Natural killer cell (primary cell): Measurements from ENCODE around the gene TCF7L2. TPM values are rescaled to one million over a fixed set of nuclear protein-coding genes. Genes with fewer than 3 reads are reported as not detected.

ENCODE experiments used
- ATAC-seq, 3 donors: fragments of 150-1000 bp in 2 of 3; fragments of 200-7000 bp in 1 of 3; cut with Tn5 transposase; 1 replicate in 1 of 3; 2 replicates in 2 of 3; pipeline ENCODE4 v1.10.0; 2021; ENCODE audit warnings: mild to moderate bottlenecking in 2 of 3, moderate library complexity in 2 of 3
- DNase-seq, 2 donors: peaks; one replicate each; pipeline versions ENCODE4 v3.0.0 to v3.0.0-alpha.2; 2013 to 2021; ENCODE audit warnings: mixed read lengths in 1 of 2
- H3K27ac ChIP-seq: one replicate; pipeline ENCODE4 v1.5.1; 2013; ENCODE audit warnings: mild to moderate bottlenecking, low read length
- H3K27me3 ChIP-seq: one replicate; pipeline ENCODE4 v1.6.1; 2013; ENCODE audit warnings: low read length; ENCODE audit not compliant: control insufficient read depth, insufficient read depth
- H3K36me3 ChIP-seq: one replicate; pipeline ENCODE4 v1.6.1; 2013; ENCODE audit warnings: low read length; ENCODE audit not compliant: control insufficient read depth, insufficient read depth
- H3K4me1 ChIP-seq: one replicate; pipeline ENCODE4 v1.6.1; 2013; ENCODE audit warnings: low read length; ENCODE audit not compliant: control insufficient read depth, insufficient read depth
- H3K4me3 ChIP-seq: one replicate; pipeline ENCODE4 v1.5.1; 2013; ENCODE audit warnings: low read length
- H3K9me3 ChIP-seq: one replicate; pipeline ENCODE4 v1.6.1; 2013; ENCODE audit warnings: low read length; ENCODE audit not compliant: control insufficient read depth, insufficient read depth
- H3K27ac Mint-ChIP-seq, 2 donors: one replicate each; pipeline ENCODE4 v1.8.0; 2022; ENCODE audit warnings: mild to moderate bottlenecking in 2 of 2, mixed read lengths in 2 of 2, moderate library complexity in 1 of 2
- H3K27me3 Mint-ChIP-seq, 2 donors: one replicate each; pipeline ENCODE4 v1.8.0; 2022; ENCODE audit warnings: low read depth in 2 of 2, mixed read lengths in 2 of 2
- H3K36me3 Mint-ChIP-seq: one replicate; pipeline ENCODE4 v1.8.0; 2022; ENCODE audit warnings: mixed read lengths
- H3K4me1 Mint-ChIP-seq, 2 donors: one replicate each; pipeline ENCODE4 v1.8.0; 2022; ENCODE audit warnings: mixed read lengths in 2 of 2
- H3K4me3 Mint-ChIP-seq: one replicate; pipeline ENCODE4 v1.8.0; 2022; ENCODE audit warnings: mild to moderate bottlenecking, moderate library complexity, mixed read lengths
- H3K9me3 Mint-ChIP-seq, 2 donors: one replicate each; pipeline ENCODE4 v1.8.0; 2022; ENCODE audit warnings: mixed read lengths in 2 of 2
- WGBS: methylation state at CpG from one replicate; pipeline ENCODE4 v1.1.7; 2013; ENCODE audit warnings: missing lambda C conversion rate; ENCODE audit not compliant: insufficient coverage; 5-methylcytosine and 5-hydroxymethylcytosine counted together
- intact Hi-C: fragments of 100-400 bp; cut with micrococcal nuclease; formaldehyde crosslinking; loops from one replicate; pipeline ENCODE4 v1.14.2; 2022
- total RNA-seq, 4 donors: library from RNA; stranded (reverse); fragments of 120-200 nt in 1 of 4; gene quantifications; one replicate each; pipeline versions ENCODE4 v1.2.3 to v1.2.4, GENCODE V29; 2013 to 2022
- TF ChIP-seq, protein P1 (sequence below): fragments of 200-600 bp; IDR thresholded peaks from one replicate; pipeline ENCODE4 v1.8.0; 2022; ENCODE audit warnings: antibody characterized with exemption

The TCF7L2 gene
- total RNA-seq, 3 donors from 2014 or later (not counting 1 experiment from before 2014, with no cell fraction given), result 10.4 to 32.7 (median 15.3) TPM

DNA sequence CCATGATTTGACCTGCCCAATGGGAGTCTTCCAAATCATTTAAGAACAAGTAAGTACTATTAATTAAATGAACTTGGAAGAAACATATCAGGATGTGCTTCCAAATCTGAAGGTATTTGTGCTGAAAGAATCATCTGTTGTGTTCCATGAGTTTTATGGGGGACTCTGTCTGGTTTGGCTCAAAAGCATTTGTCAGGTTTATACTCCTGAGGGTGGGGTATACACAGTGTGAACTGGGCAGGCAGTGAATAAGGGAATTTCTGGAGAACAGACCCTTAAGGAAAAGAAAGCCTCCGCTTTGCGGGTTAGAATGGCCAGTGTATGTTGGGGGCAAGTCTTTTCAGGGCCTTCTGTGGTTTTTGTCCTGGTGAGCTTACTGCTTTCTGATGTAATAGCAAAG is 29.9 kb downstream of the TCF7L2 start:
- no peaks in the 10 kb centered on the region for H3K9me3 ChIP-seq
- TF ChIP-seq, protein P1, sequence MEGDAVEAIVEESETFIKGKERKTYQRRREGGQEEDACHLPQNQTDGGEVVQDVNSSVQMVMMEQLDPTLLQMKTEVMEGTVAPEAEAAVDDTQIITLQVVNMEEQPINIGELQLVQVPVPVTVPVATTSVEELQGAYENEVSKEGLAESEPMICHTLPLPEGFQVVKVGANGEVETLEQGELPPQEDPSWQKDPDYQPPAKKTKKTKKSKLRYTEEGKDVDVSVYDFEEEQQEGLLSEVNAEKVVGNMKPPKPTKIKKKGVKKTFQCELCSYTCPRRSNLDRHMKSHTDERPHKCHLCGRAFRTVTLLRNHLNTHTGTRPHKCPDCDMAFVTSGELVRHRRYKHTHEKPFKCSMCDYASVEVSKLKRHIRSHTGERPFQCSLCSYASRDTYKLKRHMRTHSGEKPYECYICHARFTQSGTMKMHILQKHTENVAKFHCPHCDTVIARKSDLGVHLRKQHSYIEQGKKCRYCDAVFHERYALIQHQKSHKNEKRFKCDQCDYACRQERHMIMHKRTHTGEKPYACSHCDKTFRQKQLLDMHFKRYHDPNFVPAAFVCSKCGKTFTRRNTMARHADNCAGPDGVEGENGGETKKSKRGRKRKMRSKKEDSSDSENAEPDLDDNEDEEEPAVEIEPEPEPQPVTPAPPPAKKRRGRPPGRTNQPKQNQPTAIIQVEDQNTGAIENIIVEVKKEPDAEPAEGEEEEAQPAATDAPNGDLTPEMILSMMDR, result no peak
- H3K4me1 Mint-ChIP-seq, result peaks cover 14 to 15% of the 10 kb centered on the region in 2 donors
- H3K4me3 Mint-ChIP-seq, result no peak overlapping the region
- DNase-seq (no peak), ATAC-seq (no peak)
- H3K27me3 Mint-ChIP-seq, result peaks cover 10 to 19% of the 10 kb centered on the region in 2 donors
- no peaks in the 10 kb centered on the region for H3K9me3 Mint-ChIP-seq
- no peak overlapping the region for H3K27ac Mint-ChIP-seq
- no peaks in the 10 kb centered on the region for H3K36me3 ChIP-seq
- peaks cover 16% of the 10 kb centered on the region for H3K27me3 ChIP-seq
- no peak overlapping the region for H3K27ac ChIP-seq
- H3K4me3 ChIP-seq, result no peak overlapping the region
- 97% methylated on average over 2 of the region's 2 CpGs for WGBS
- intact Hi-C loops, result no loop called here
- no peaks in the 10 kb centered on the region for H3K36me3 Mint-ChIP-seq
- H3K4me1 ChIP-seq, result peaks cover 3% of the 10 kb centered on the region

GRCh38 chr10:112980937-112981336 is 30.9 kb downstream of the TCF7L2 start:
- Histone ChIP-seq H3K9me3 (no peaks in the 10 kb centered on the region), H3K27me3 (peaks cover 24% of the 10 kb centered on the region), H3K4me3 (no peak overlapping the region), H3K4me1 (peaks cover 7% of the 10 kb centered on the region), H3K27ac (no peak overlapping the region), H3K36me3 (no peaks in the 10 kb centered on the region)
- no peaks in the 10 kb centered on the region for H3K9me3 Mint-ChIP-seq
- DNase-seq (no peak), ATAC-seq (no peak)
- H3K27ac Mint-ChIP-seq, result peak overlapping the region in 1 of 2 donors; percentile 38
- peaks cover 21 to 22% of the 10 kb centered on the region in 2 donors for H3K4me1 Mint-ChIP-seq
- H3K27me3 Mint-ChIP-seq, result peaks cover 16 to 29% of the 10 kb centered on the region in 2 donors
- H3K4me3 Mint-ChIP-seq, result peak overlapping the region; percentile 55
- intact Hi-C loops, result no loop called here
- 54% methylated on average over 2 of the region's 2 CpGs for WGBS
- H3K36me3 Mint-ChIP-seq, result no peaks in the 10 kb centered on the region
- TF ChIP-seq, protein P1, result no peak

DNA sequence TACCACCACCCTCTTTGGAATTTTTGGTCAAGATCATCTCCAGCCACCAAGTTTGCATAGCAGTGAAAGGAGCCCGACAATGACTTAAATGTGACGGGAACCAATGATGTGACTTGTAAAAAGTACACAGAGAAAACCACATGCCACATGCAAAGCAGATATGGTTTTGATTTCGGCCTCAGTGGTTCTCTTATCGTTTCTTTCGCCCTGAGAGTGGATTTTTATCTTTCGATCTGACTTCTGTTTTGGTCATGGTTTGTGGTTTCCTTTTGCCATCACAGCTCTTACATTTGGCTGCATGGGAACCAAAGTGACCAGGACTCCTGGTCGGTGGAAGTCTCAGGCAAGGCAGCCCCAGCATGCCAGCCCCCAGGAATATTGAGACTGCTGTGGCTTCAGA is 31.5 kb downstream of the TCF7L2 start:
- Histone ChIP-seq H3K4me3 (no peak overlapping the region), H3K27me3 (peaks cover 27% of the 10 kb centered on the region), H3K9me3 (no peaks in the 10 kb centered on the region), H3K4me1 (peaks cover 11% of the 10 kb centered on the region), H3K36me3 (no peaks in the 10 kb centered on the region), H3K27ac (no peak overlapping the region)
- Mint-ChIP-seq H3K36me3 (no peaks in the 10 kb centered on the region), H3K27ac (peak overlapping the region; percentile 23 to 38), H3K4me3 (peak overlapping the region; percentile 52), H3K27me3 (peaks cover 22 to 36% of the 10 kb centered on the region in 2 donors), H3K4me1 (peaks cover 27 to 28% of the 10 kb centered on the region in 2 donors), H3K9me3 (no peaks in the 10 kb centered on the region)
- ATAC-seq (peak; percentile 27 to 83 (median 38)), DNase-seq (peak in 1 of 2 donors; percentile 42)
- intact Hi-C loops, result no loop called here
- WGBS, result 0% methylated on average over 7 of the region's 7 CpGs
- TF ChIP-seq, protein P1, result no peak

DNA sequence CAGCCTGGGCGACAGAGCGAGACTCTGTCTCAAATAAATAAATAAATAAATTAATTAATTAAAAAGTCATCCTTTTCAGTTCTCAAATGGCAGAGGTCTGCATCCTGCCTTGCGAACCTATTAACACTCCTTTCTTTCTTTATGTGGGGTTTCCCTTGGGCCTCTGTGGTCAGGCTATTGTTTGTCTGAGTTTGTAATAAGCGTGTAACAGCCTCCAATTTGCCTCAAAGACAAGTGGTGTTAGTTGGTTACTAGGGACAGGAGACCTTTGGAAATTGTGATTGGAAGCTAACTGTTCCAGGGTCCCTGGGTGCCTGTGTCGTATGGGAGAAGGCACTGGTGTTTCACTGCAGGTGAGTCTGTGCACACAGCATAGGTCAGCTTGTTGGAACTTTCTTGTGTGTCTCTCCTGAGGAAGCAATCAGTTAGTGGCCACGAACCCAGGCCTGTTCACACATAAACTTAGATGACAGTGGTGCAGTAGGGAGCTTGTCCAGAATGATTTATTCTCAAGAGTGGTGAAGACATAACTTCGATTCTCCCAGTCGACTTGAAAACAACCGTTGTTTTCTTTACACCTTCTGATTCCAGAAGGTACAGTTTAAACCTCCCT is 33.5 kb downstream of the TCF7L2 start:
- no peak overlapping the region for H3K4me3 ChIP-seq

More for the DNA sequence above, 33.5 kb downstream of the TCF7L2 start:
- TF ChIP-seq, protein P1, result no peak
- Mint-ChIP-seq H3K4me1 (peaks cover 37 to 38% of the 10 kb centered on the region in 2 donors), H3K4me3 (no peak overlapping the region), H3K27me3 (peaks cover 25 to 51% of the 10 kb centered on the region in 2 donors), H3K27ac (no peak overlapping the region), H3K36me3 (no peaks in the 10 kb centered on the region), H3K9me3 (no peaks in the 10 kb centered on the region)
- H3K9me3 ChIP-seq, result no peaks in the 10 kb centered on the region
- no peaks in the 10 kb centered on the region for H3K36me3 ChIP-seq
- DNase-seq (no peak), ATAC-seq (no peak)
- 69% methylated on average over 6 of the region's 9 CpGs for WGBS
- peaks cover 14% of the 10 kb centered on the region for H3K4me1 ChIP-seq
- H3K27ac ChIP-seq, result no peak overlapping the region
- intact Hi-C loops, result no loop called here
- peaks cover 38% of the 10 kb centered on the region for H3K27me3 ChIP-seq
